Hippocampal formation (tissue), 2 donors: ENCODE measurements around the gene CCDC33.

Experiments used
- DNase-seq, 2 donors: peaks; one replicate each; lab custom pipeline; 2025; lab: John Stamatoyannopoulos, UW

CCDC33 gene

GRCh38 chr15:74258456-74259291, 22.5 kb downstream of the CCDC33 start:
- DNase-seq = no peak

- no peak for DNase-seq
Measured at GRCh38 chr15:74259292-74259648, 23.1 kb downstream of the CCDC33 start.

GRCh38 chr15:74259821-74260607, 23.9 kb downstream of the CCDC33 start:
- no peak for DNase-seq

- DNase-seq = no peak
Measured at GRCh38 chr15:74261041-74261440, 24.9 kb downstream of the CCDC33 start.

- DNase-seq = no peak
Measured at GRCh38 chr15:74261685-74262084, 25.6 kb downstream of the CCDC33 start.

GRCh38 chr15:74262151-74262550, 26.0 kb downstream of the CCDC33 start:
- DNase-seq = no peak

- no peak for DNase-seq
Measured at GRCh38 chr15:74262625-74263024, 26.5 kb downstream of the CCDC33 start.

GRCh38 chr15:74263466-74263865, 27.3 kb downstream of the CCDC33 start:
- peak in 1 of 2 donors; percentile 6 for DNase-seq

GRCh38 chr15:74264081-74264501, 28.0 kb downstream of the CCDC33 start:
- peak in 1 of 2 donors; percentile 8 for DNase-seq

- no peak for DNase-seq
Measured at GRCh38 chr15:74265046-74265639, 29.0 kb downstream of the CCDC33 start.

GRCh38 chr15:74268020-74268419, 31.9 kb downstream of the CCDC33 start:
- DNase-seq = no peak

GRCh38 chr15:74269362-74270035, 33.4 kb downstream of the CCDC33 start:
- DNase-seq = no peak

GRCh38 chr15:74270155-74270554, 34.0 kb downstream of the CCDC33 start:
- DNase-seq = no peak

GRCh38 chr15:74270854-74271520, 34.9 kb downstream of the CCDC33 start:
- no peak for DNase-seq

GRCh38 chr15:74272812-74273211, 36.7 kb downstream of the CCDC33 start:
- DNase-seq = no peak

GRCh38 chr15:74274470-74275038, 38.4 kb downstream of the CCDC33 start:
- DNase-seq = no peak

GRCh38 chr15:74275957-74276356, 39.8 kb downstream of the CCDC33 start:
- no peak for DNase-seq

- DNase-seq = no peak
Measured at GRCh38 chr15:74276560-74276959, 40.4 kb downstream of the CCDC33 start.

- DNase-seq = no peak
Measured at GRCh38 chr15:74277242-74277810, 41.2 kb downstream of the CCDC33 start.

GRCh38 chr15:74278207-74278606, 42.1 kb downstream of the CCDC33 start:
- DNase-seq = no peak
